Endothelial cell (in vitro differentiated cells): ENCODE measurements around the gene MYO3B. TPM values are rescaled to one million over a fixed set of nuclear protein-coding genes. Genes with fewer than 3 reads are reported as not detected.

Experiments
- DNase-seq: peaks from one replicate; pipeline ENCODE4 v3.0.0; 2021; ENCODE audit warnings: low spot score
- H3K27ac Mint-ChIP-seq: one replicate; pipeline ENCODE4 v1.8.0; 2021; ENCODE audit warnings: mixed read lengths, inconsistent platforms; ENCODE audit not compliant: unreplicated experiment
- H3K27me3 Mint-ChIP-seq: one replicate; pipeline ENCODE4 v1.8.0; 2021; ENCODE audit warnings: mild to moderate bottlenecking, moderate library complexity, mixed read lengths, inconsistent platforms; ENCODE audit not compliant: unreplicated experiment
- H3K36me3 Mint-ChIP-seq: one replicate; pipeline ENCODE4 v1.8.0; 2021; ENCODE audit warnings: mild to moderate bottlenecking, low read depth, mixed read lengths, inconsistent platforms; ENCODE audit not compliant: unreplicated experiment
- H3K4me1 Mint-ChIP-seq: one replicate; pipeline ENCODE4 v1.8.0; 2021; ENCODE audit warnings: mild to moderate bottlenecking, mixed read lengths, inconsistent platforms; ENCODE audit not compliant: unreplicated experiment
- H3K4me3 Mint-ChIP-seq: one replicate; pipeline ENCODE4 v1.8.0; 2021; ENCODE audit warnings: mild to moderate bottlenecking, mixed read lengths, inconsistent platforms; ENCODE audit not compliant: unreplicated experiment
- H3K9me3 Mint-ChIP-seq: one replicate; pipeline ENCODE4 v1.8.0; 2021; ENCODE audit warnings: mixed read lengths, inconsistent platforms; ENCODE audit not compliant: unreplicated experiment
- total RNA-seq: library from RNA; stranded (reverse); fragmentation: NEBNext Ultra II Directional; extraction: Animal tissue kit (Norgen Biotek cat#: 25700); gene quantifications from one replicate; pipeline ENCODE4 v1.2.1, GENCODE V29; 2021; ENCODE audit not compliant: unreplicated experiment
- TF ChIP-seq, protein P1 (sequence below): fragments of 200-600 bp; sonication (generic); IDR thresholded peaks from one replicate; pipeline ENCODE4 v1.5.0; 2021; ENCODE audit warnings: antibody characterized with exemption; ENCODE audit not compliant: unreplicated experiment

MYO3B gene
- total RNA-seq, 1 donor from 2014 or later, result 1.3 TPM

DNA sequence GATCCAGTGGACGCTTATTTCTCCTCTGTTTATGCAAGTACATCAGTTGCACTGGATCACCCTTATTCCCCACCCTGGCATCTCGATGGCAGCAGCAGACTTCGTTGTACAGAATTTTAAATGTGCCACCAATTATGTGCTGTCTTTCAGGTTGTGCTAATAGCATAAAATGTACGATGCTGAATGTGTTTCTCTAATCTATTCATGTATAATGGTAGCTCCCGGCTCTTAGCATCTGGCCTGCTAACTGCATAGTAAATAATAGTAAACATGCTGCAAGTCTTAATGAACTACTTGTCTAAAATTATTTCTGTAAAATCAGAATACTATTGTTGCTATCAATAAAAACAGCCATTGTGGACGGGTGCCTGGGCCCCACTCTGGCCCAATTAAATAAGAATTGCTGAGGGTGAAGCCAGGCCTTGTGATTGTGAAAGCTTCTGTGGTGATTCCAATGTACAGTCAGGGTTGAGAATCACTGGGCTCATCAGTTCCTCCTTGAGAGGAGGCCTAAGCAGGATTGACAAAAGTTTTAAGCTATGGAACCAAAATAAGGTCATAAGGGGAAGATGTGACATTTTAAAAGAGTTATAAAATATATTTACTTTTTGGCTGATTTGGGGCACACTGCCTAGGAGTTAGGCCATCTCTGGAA, 14.4 kb upstream of the MYO3B start:
- no peaks in the 10 kb centered on the region for H3K27me3 Mint-ChIP-seq
- no peaks in the 10 kb centered on the region for H3K9me3 Mint-ChIP-seq
- no peak overlapping the region for H3K4me3 Mint-ChIP-seq
- no peak for DNase-seq
- peaks cover 12% of the 10 kb centered on the region for H3K4me1 Mint-ChIP-seq
- H3K36me3 Mint-ChIP-seq, result no peaks in the 10 kb centered on the region
- TF ChIP-seq, protein P1, sequence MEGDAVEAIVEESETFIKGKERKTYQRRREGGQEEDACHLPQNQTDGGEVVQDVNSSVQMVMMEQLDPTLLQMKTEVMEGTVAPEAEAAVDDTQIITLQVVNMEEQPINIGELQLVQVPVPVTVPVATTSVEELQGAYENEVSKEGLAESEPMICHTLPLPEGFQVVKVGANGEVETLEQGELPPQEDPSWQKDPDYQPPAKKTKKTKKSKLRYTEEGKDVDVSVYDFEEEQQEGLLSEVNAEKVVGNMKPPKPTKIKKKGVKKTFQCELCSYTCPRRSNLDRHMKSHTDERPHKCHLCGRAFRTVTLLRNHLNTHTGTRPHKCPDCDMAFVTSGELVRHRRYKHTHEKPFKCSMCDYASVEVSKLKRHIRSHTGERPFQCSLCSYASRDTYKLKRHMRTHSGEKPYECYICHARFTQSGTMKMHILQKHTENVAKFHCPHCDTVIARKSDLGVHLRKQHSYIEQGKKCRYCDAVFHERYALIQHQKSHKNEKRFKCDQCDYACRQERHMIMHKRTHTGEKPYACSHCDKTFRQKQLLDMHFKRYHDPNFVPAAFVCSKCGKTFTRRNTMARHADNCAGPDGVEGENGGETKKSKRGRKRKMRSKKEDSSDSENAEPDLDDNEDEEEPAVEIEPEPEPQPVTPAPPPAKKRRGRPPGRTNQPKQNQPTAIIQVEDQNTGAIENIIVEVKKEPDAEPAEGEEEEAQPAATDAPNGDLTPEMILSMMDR, result no peak
- H3K27ac Mint-ChIP-seq, result no peak overlapping the region

DNA sequence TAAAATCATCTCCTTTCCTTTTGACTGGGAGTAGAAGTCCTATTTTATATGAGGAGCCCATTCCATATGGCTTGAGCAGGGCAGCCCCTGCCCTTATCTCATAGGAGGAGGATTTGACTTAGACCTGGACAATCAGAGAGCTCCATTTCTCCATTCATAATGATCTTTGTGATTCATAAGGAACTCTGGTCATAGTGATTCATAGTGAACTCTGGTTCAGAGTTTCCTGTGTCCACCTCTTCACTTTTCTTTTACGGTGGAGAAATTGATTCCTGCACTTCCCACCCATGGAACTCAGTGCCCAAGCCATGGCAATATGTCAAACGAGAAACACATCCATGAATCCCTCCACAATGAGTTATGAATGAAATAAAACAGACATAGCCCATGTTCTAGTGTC, 12.8 kb upstream of the MYO3B start:
- Mint-ChIP-seq H3K36me3 (no peaks in the 10 kb centered on the region), H3K4me3 (no peak overlapping the region), H3K4me1 (peaks cover 12% of the 10 kb centered on the region), H3K27me3 (no peaks in the 10 kb centered on the region), H3K27ac (no peak overlapping the region), H3K9me3 (no peaks in the 10 kb centered on the region)
- no peak for DNase-seq
- TF ChIP-seq, protein P1, result no peak

DNA sequence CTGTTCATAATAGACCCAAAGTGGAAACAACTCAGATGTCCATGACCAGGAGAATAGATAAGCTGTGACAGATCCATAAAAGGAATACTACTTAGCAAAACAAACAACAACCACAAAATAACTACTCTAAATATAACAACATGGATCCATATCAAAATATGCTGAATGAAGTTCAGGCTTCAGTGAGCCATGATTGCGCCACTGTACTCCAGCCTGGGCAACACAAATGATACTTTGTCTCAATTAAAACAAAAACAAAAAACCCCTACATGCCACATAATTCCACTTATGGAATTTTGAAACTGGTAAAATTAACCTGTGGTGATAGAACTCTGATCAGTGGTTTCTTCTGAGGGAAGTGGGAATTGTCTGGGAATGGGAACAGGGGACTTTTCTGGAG, 11.2 kb upstream of the MYO3B start:
- Mint-ChIP-seq H3K27ac (no peak overlapping the region), H3K36me3 (no peaks in the 10 kb centered on the region), H3K4me3 (no peak overlapping the region), H3K4me1 (peaks cover 14% of the 10 kb centered on the region), H3K27me3 (no peaks in the 10 kb centered on the region), H3K9me3 (no peaks in the 10 kb centered on the region)
- TF ChIP-seq, protein P1, result no peak
- DNase-seq, result no peak

DNA sequence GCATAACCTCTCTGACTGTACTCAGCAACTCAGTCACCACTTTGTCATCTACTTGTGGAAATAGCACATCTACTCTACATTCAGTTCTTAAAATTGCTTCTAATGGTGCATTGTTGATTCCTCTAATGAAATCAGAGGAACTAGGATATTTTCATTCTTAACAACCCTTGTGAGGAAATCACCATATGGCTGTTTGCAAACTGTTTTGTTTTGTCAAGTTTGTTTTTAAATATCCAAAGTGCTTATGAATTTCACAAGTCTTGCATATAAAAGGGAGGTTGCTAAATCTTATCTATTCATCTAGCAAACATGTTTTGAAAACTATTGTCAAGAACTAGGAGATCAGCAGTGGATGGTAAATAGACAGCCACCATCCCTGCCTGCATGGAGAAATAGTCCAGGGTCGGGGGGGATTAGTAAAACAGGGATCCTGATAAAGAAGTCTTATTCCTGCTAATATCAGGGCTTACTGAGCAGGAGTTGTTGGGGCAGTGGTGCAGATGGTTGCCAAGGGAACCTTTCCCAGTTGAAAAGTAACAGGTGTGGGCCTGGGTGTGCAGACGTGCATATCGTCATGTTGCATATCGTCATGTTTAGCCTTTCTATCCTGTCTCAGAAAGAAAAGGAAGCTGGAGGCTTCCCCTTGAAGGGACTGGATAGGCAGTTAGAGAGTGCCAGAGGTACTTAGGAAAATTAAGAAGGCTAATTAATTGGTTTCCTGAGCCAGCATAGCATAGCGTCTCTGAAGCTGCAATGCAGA, 7.5 kb upstream of the MYO3B start:
- no peaks in the 10 kb centered on the region for H3K27me3 Mint-ChIP-seq
- H3K9me3 Mint-ChIP-seq, result no peaks in the 10 kb centered on the region
- TF ChIP-seq, protein P1, result no peak
- H3K4me3 Mint-ChIP-seq, result no peak overlapping the region
- no peaks in the 10 kb centered on the region for H3K36me3 Mint-ChIP-seq
- no peak overlapping the region for H3K27ac Mint-ChIP-seq
- DNase-seq, result no peak
- peaks cover 10% of the 10 kb centered on the region for H3K4me1 Mint-ChIP-seq

DNA sequence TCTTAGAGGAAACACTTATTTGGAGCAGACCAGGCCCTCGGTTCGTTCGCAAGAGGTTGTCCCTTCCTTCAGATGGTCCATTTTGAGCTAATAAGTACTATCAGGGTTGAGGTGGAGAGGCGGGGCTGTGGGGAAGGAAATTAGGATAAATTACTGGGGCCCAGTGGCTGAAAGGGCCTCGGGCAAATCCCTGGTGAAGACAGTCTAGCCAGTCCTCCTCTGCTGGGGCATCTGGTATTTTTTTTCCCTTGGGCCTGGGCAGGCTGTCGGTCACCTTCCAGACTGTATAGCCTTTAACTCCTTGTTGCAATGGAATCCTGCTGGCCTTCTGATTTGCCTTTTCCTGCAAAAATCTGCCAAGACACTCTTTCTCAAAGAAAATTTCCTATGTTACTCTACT, 1.7 kb upstream of the MYO3B start:
- TF ChIP-seq, protein P1, result no peak
- Mint-ChIP-seq H3K36me3 (no peaks in the 10 kb centered on the region), H3K9me3 (no peaks in the 10 kb centered on the region), H3K4me3 (no peak overlapping the region), H3K27ac (no peak overlapping the region), H3K27me3 (no peaks in the 10 kb centered on the region), H3K4me1 (no peaks in the 10 kb centered on the region)
- no peak for DNase-seq
